Activated CD8-positive, alpha-beta memory T cell treated with anti-CD3 and anti-CD28 coated beads, Interleukin-2, amount 10 ng/mL, durations not matched to agents 7 days and 5 days (primary cell): ENCODE results near the gene HMCN1. TPM values are rescaled to one million over a fixed set of nuclear protein-coding genes. Genes with fewer than 3 reads are reported as not detected.
"Not testable (repeated sequence)": the region's sequence is repeated elsewhere in the genome, so short reads cannot be mapped to it uniquely, and the experiment has no call there.

Experiments used
- ATAC-seq: fragments of 150-1000 bp; cut with Tn5 transposase; one replicate; pipeline ENCODE4 v1.10.0; 2021; ENCODE audit warnings: moderate library complexity
- CTCF ChIA-PET: fragments of 350-600 bp; sonication (Branson Sonifier 250); formaldehyde crosslinking; loops from one replicate; lab custom pipeline; 2021; ENCODE audit warnings: antibody characterized with exemption; lab: Charles Lee
- DNase-seq: peaks from one replicate; pipeline ENCODE4 v3.0.0-alpha.2; 2020
- H3K27ac Mint-ChIP-seq: one replicate; pipeline ENCODE4 v1.8.0; 2021; ENCODE audit warnings: mild to moderate bottlenecking, mixed read lengths
- H3K27me3 Mint-ChIP-seq: one replicate; pipeline ENCODE4 v1.8.0; 2021; ENCODE audit warnings: mixed read lengths
- H3K36me3 Mint-ChIP-seq: one replicate; pipeline ENCODE4 v1.8.0; 2021; ENCODE audit warnings: mild to moderate bottlenecking, mixed read lengths
- H3K4me1 Mint-ChIP-seq: one replicate; pipeline ENCODE4 v1.8.0; 2021; ENCODE audit warnings: mixed read lengths
- H3K4me3 Mint-ChIP-seq: one replicate; pipeline ENCODE4 v1.8.0; 2021; ENCODE audit warnings: mild to moderate bottlenecking, moderate library complexity, mixed read lengths
- H3K9me3 Mint-ChIP-seq: one replicate; pipeline ENCODE4 v1.8.0; 2022; ENCODE audit warnings: low read depth, mixed read lengths
- total RNA-seq, 2 experiments: library from RNA; stranded (reverse); gene quantifications; one replicate each; pipeline ENCODE4 v1.2.3, GENCODE V29; 2021

Gene HMCN1
- total RNA-seq, 2 experiments from 2014 or later = 0.06 to 0.28 TPM

DNA sequence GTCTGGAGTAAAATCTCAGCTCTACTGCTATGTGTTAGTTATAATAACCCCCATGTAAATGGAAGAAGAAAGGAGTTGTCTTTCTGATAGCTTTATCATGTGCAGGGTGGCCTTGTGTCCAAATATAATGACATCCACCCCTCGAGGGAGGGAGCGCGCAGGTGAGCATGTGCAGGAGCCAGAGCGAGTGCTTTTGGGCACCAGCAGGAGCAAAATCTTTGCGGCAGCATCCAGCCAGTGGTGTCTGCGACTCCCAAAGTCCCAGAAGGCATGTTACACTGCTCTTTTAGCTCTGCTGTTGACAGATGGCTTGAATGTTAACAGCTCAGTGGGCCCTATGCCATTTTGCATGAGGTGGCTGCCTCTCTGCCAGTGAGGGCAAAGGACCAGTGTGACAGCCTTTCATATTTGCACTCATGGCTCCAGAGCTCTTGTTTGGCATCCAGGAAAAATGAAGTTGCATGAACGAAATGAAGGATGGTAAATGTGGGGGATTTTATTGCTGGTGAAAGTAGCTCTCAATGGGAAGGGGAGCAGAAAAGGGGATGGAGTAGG is 146.7 kb downstream of the HMCN1 start:
- Mint-ChIP-seq H3K9me3 (no peaks in the 10 kb centered on the region), H3K36me3 (no peaks in the 10 kb centered on the region), H3K4me1 (no peaks in the 10 kb centered on the region), H3K27ac (no peak overlapping the region), H3K27me3 (no peaks in the 10 kb centered on the region), H3K4me3 (no peak overlapping the region)
- CTCF ChIA-PET = no interaction called here
- DNase-seq (no peak), ATAC-seq (no peak)

DNA sequence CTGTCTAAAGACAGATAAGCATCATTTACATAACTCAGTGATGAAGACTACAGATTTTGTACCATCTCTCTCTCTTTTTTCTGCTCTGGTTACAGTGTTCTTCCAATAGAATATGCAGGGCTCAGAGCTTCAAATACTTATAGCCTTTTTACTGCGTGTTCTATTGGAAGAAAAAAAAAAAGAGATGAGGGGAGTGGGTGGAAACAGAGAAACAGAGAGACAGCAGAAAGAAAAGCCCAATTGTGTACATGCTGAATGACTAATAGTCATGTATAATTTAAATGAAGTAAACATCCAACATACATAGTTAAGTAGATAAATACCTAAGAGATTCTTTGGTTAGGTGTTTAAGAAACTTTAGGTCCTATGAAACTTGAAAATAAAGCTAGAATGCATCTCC is 151.9 kb downstream of the HMCN1 start:
- Mint-ChIP-seq H3K36me3 (no peaks in the 10 kb centered on the region), H3K4me3 (no peak overlapping the region), H3K4me1 (no peaks in the 10 kb centered on the region), H3K27me3 (no peaks in the 10 kb centered on the region), H3K27ac (no peak overlapping the region), H3K9me3 (no peaks in the 10 kb centered on the region)
- CTCF ChIA-PET = no interaction called here
- ATAC-seq = no peak
- no peak for DNase-seq

GRCh38 chr1:185886671-185887070 is 152.5 kb downstream of the HMCN1 start:
- H3K27ac Mint-ChIP-seq = no peak overlapping the region
- DNase-seq (no peak), ATAC-seq (no peak)
- H3K36me3 Mint-ChIP-seq = no peaks in the 10 kb centered on the region
- CTCF ChIA-PET = no interaction called here
- H3K4me3 Mint-ChIP-seq = no peak overlapping the region
- H3K27me3 Mint-ChIP-seq = no peaks in the 10 kb centered on the region
- H3K9me3 Mint-ChIP-seq = no peaks in the 10 kb centered on the region
- H3K4me1 Mint-ChIP-seq = no peaks in the 10 kb centered on the region

GRCh38 chr1:185892831-185893403 is 158.7 kb downstream of the HMCN1 start:
- ATAC-seq, H3K4me3 Mint-ChIP-seq, H3K4me1 Mint-ChIP-seq, H3K27ac Mint-ChIP-seq, CTCF ChIA-PET, H3K9me3 Mint-ChIP-seq, DNase-seq, H3K27me3 Mint-ChIP-seq, H3K36me3 Mint-ChIP-seq: not testable (repeated sequence)

DNA sequence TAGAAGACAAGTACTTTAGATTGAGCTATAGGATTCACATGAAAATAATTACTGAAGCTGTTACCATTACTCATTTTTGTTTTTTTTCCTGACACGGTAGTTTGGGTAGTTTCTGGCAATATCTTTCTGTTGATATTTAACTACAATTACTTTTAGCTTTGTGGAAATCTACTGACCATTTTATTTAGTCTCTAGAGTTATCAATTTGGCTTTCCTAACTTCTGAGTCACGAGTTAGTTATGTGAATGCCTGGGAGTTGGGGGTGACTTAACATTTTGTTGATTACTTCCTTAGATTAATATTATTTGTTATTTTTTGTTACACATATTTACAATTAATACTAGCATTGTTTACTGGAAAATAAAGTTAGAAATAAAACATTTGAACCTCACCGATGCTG is 160.6 kb downstream of the HMCN1 start:
- Mint-ChIP-seq H3K36me3 (no peaks in the 10 kb centered on the region), H3K4me1 (no peaks in the 10 kb centered on the region), H3K27me3 (no peaks in the 10 kb centered on the region), H3K9me3 (no peaks in the 10 kb centered on the region), H3K27ac (no peak overlapping the region), H3K4me3 (no peak overlapping the region)
- DNase-seq (no peak), ATAC-seq (no peak)
- CTCF ChIA-PET = no interaction called here

GRCh38 chr1:185895208-185895900 is 161.2 kb downstream of the HMCN1 start:
- Mint-ChIP-seq H3K27ac (no peak overlapping the region), H3K36me3 (no peaks in the 10 kb centered on the region), H3K4me3 (no peak overlapping the region), H3K27me3 (no peaks in the 10 kb centered on the region), H3K4me1 (no peaks in the 10 kb centered on the region), H3K9me3 (no peaks in the 10 kb centered on the region)
- CTCF ChIA-PET = no interaction called here
- DNase-seq (no peak), ATAC-seq (no peak)

- no peak overlapping the region for H3K27ac Mint-ChIP-seq
- H3K36me3 Mint-ChIP-seq = no peaks in the 10 kb centered on the region
- H3K27me3 Mint-ChIP-seq = peaks cover 2% of the 10 kb centered on the region
- no peak overlapping the region for H3K4me3 Mint-ChIP-seq
- CTCF ChIA-PET = no interaction called here
- ATAC-seq = no peak
- H3K4me1 Mint-ChIP-seq = no peaks in the 10 kb centered on the region
- DNase-seq = no peak
- H3K9me3 Mint-ChIP-seq = no peaks in the 10 kb centered on the region
Measured at GRCh38 chr1:185896863-185897262, 162.7 kb downstream of the HMCN1 start.

DNA sequence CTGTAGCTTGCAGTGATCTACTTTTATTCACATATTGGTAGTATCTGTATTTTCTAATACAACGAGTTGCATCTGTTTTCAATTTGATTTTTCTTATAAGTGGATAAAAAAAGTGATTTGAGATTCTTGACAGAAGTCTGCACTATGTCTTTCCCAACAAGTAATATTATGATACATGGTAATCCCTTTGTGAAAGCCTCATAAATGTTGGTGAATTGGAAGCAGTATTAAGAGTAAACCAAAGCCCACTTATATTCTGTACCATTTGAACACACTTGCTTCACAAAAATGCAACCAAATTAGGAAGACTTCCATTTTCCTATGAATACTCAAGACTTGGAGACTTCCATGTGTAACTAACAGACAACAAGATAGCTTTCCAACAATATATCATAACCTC is 172.0 kb downstream of the HMCN1 start:
- H3K27ac Mint-ChIP-seq = no peak overlapping the region
- ATAC-seq (no peak), DNase-seq (no peak)
- H3K4me3 Mint-ChIP-seq = no peak overlapping the region
- no peaks in the 10 kb centered on the region for H3K36me3 Mint-ChIP-seq
- no peaks in the 10 kb centered on the region for H3K4me1 Mint-ChIP-seq
- no peaks in the 10 kb centered on the region for H3K9me3 Mint-ChIP-seq
- peaks cover 3% of the 10 kb centered on the region for H3K27me3 Mint-ChIP-seq
- CTCF ChIA-PET = no interaction called here

DNA sequence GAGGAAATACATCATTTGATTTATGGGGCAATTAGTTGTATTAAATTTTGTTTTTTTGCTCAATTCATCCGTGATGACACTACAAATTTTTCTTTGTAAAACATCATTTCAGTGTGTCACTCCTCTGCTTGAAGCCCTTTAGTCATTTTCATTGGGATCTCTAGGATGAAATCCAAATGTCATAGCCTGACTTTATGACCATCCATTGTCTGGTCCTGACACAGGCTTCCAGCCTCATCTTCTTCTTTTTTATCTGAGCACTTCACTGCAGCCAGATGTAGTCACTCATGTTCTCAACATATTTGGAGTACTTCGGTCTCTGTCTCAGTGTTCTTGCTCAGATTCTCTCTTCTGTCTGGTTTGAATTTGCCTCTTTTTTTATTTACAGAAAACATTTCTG is 173.1 kb downstream of the HMCN1 start:
- Mint-ChIP-seq H3K9me3 (no peaks in the 10 kb centered on the region), H3K27me3 (peaks cover 2% of the 10 kb centered on the region), H3K36me3 (no peaks in the 10 kb centered on the region), H3K4me1 (no peaks in the 10 kb centered on the region), H3K4me3 (no peak overlapping the region), H3K27ac (no peak overlapping the region)
- DNase-seq (no peak), ATAC-seq (no peak)
- CTCF ChIA-PET = no interaction called here

GRCh38 chr1:185911978-185912377 is 177.8 kb downstream of the HMCN1 start:
- no peaks in the 10 kb centered on the region for H3K36me3 Mint-ChIP-seq
- H3K27ac Mint-ChIP-seq = no peak overlapping the region
- DNase-seq = no peak
- H3K9me3 Mint-ChIP-seq = no peaks in the 10 kb centered on the region
- no peaks in the 10 kb centered on the region for H3K27me3 Mint-ChIP-seq
- no peak for ATAC-seq
- no peak overlapping the region for H3K4me3 Mint-ChIP-seq
- CTCF ChIA-PET = no interaction called here
- H3K4me1 Mint-ChIP-seq = no peaks in the 10 kb centered on the region

GRCh38 chr1:185912504-185912903 is 178.3 kb downstream of the HMCN1 start:
- ATAC-seq (no peak), DNase-seq (no peak)
- H3K36me3 Mint-ChIP-seq = no peaks in the 10 kb centered on the region
- CTCF ChIA-PET = no interaction called here
- no peak overlapping the region for H3K4me3 Mint-ChIP-seq
- no peak overlapping the region for H3K27ac Mint-ChIP-seq
- no peaks in the 10 kb centered on the region for H3K4me1 Mint-ChIP-seq
- no peaks in the 10 kb centered on the region for H3K27me3 Mint-ChIP-seq
- H3K9me3 Mint-ChIP-seq = no peaks in the 10 kb centered on the region

- no peak overlapping the region for H3K27ac Mint-ChIP-seq
- no peak for ATAC-seq
- H3K36me3 Mint-ChIP-seq = no peaks in the 10 kb centered on the region
- H3K4me1 Mint-ChIP-seq = no peaks in the 10 kb centered on the region
- CTCF ChIA-PET = no interaction called here
- no peaks in the 10 kb centered on the region for H3K9me3 Mint-ChIP-seq
- no peak overlapping the region for H3K4me3 Mint-ChIP-seq
- H3K27me3 Mint-ChIP-seq = no peaks in the 10 kb centered on the region
- DNase-seq = no peak
Measured at GRCh38 chr1:185914089-185914488, 179.9 kb downstream of the HMCN1 start.

GRCh38 chr1:185916861-185917260 is 182.7 kb downstream of the HMCN1 start:
- Mint-ChIP-seq H3K9me3 (no peaks in the 10 kb centered on the region), H3K36me3 (no peaks in the 10 kb centered on the region), H3K4me3 (no peak overlapping the region), H3K4me1 (no peaks in the 10 kb centered on the region), H3K27me3 (no peaks in the 10 kb centered on the region), H3K27ac (no peak overlapping the region)
- ATAC-seq (no peak), DNase-seq (no peak)
- CTCF ChIA-PET = no interaction called here

DNA sequence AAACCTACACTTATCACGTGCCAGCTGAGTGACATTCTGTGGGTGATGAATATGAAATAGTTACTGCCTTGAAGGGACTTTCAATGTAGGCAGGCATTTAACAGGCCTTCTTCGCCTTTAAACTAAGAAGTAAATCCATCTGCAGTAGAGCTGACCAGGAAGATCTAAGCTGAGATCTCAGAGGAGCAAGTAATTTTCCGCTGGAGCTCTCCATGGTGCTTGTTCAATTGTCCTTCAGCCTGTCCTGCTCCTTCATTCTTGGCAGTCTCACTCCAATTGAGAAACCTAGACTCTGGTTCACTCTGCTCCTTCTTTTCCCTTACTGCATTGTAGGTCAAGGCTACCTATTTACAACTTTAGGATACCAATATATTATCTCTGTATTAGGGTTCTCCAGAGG is 183.5 kb downstream of the HMCN1 start:
- ATAC-seq = no peak
- no peak for DNase-seq
- no peaks in the 10 kb centered on the region for H3K9me3 Mint-ChIP-seq
- no peak overlapping the region for H3K27ac Mint-ChIP-seq
- H3K27me3 Mint-ChIP-seq = no peaks in the 10 kb centered on the region
- no peak overlapping the region for H3K4me3 Mint-ChIP-seq
- H3K4me1 Mint-ChIP-seq = no peaks in the 10 kb centered on the region
- CTCF ChIA-PET = no interaction called here
- H3K36me3 Mint-ChIP-seq = no peaks in the 10 kb centered on the region
